IMR-90 (cell line): ENCODE data around the gene CHST8. TPM values are rescaled to one million over a fixed set of nuclear protein-coding genes. Genes with fewer than 3 reads are reported as not detected.

Experiments
- ATAC-seq: fragments of 200-7000 bp; cut with Tn5 transposase; 2 replicates; pipeline ENCODE4 v1.9.1; 2020; ENCODE audit warnings: low read depth, mild to moderate bottlenecking, moderate library complexity
- BruUV-seq: library from RNA; stranded (reverse); fragments of 400-500 nt; replicated peaks from 2 replicates; lab custom pipeline; 2021; lab: Mats Ljungman, UMichigan
- CTCF ChIA-PET: fragments of 300-600 bp; formaldehyde crosslinking; extraction: SDS; loops from one replicate; lab custom pipeline; 2021; ENCODE audit warnings: antibody characterized with exemption; lab: Yijun Ruan, JAX
- POLR2A ChIA-PET: fragments of 300-600 bp; sonication (Branson Sonifier 250); formaldehyde crosslinking; loops from one replicate; lab custom pipeline; 2022; ENCODE audit warnings: antibody characterized with exemption; ENCODE audit not compliant: unreplicated experiment; lab: Charles Lee
- DNase-seq: peaks from one replicate; pipeline ENCODE4 v3.0.0; 2013
- H2AFZ ChIP-seq: replicated peaks from 2 replicates; pipeline ENCODE3; 2013; ENCODE audit warnings: low read length, mild to moderate bottlenecking; ENCODE audit not compliant: poor library complexity
- H2AK5ac ChIP-seq: 2 replicates; pipeline ENCODE4 v1.6.1; 2013; ENCODE audit warnings: low read depth, low read length, inconsistent platforms
- H2AK9ac ChIP-seq: replicated peaks from 2 replicates; pipeline ENCODE3; 2013; ENCODE audit warnings: mild to moderate bottlenecking, low read depth, low read length, moderate library complexity; ENCODE audit not compliant: poor library complexity
- H2BK120ac ChIP-seq: 2 replicates; pipeline ENCODE4 v1.6.1; 2013; ENCODE audit warnings: low read depth, low read length, inconsistent platforms
- H2BK15ac ChIP-seq: 3 replicates; pipeline ENCODE4 v1.6.1; 2013; ENCODE audit warnings: low read depth, low read length, inconsistent platforms
- H2BK20ac ChIP-seq: 2 replicates; pipeline ENCODE4 v1.6.1; 2013; ENCODE audit warnings: low read depth, mild to moderate bottlenecking, inconsistent platforms, low read length, moderate library complexity
- H2BK5ac ChIP-seq: 2 replicates; pipeline ENCODE4 v1.6.1; 2013; ENCODE audit warnings: mild to moderate bottlenecking, low read depth, low read length, inconsistent platforms; ENCODE audit not compliant: poor library complexity, severe bottlenecking
- H3K14ac ChIP-seq: replicated peaks from 2 replicates; pipeline ENCODE4 v1.6.1; 2013; ENCODE audit warnings: low read depth, low read length, inconsistent platforms
- H3K18ac ChIP-seq: 2 replicates; pipeline ENCODE4 v1.6.1; 2013; ENCODE audit warnings: low read depth, low read length, control low read depth
- H3K23ac ChIP-seq: 2 replicates; pipeline ENCODE4 v1.6.1; 2013; ENCODE audit warnings: low read depth, low read length, inconsistent platforms
- H3K27ac ChIP-seq: 2 replicates; pipeline ENCODE4 v1.5.1; 2013; ENCODE audit warnings: mild to moderate bottlenecking, control low read depth, low read length; ENCODE audit not compliant: insufficient read depth
- H3K27me3 ChIP-seq: 2 replicates; pipeline ENCODE4 v1.6.1; 2013; ENCODE audit warnings: low read length; ENCODE audit not compliant: control insufficient read depth, insufficient read depth
- H3K36me3 ChIP-seq: 2 replicates; pipeline ENCODE4 v1.6.1; 2013; ENCODE audit warnings: low read length, mixed read lengths; ENCODE audit not compliant: control insufficient read depth, insufficient read depth
- H3K4ac ChIP-seq: 2 replicates; pipeline ENCODE4 v1.6.1; 2013; ENCODE audit warnings: low read depth, low read length, inconsistent platforms
- H3K4me1 ChIP-seq: 2 replicates; pipeline ENCODE4 v1.6.1; 2013; ENCODE audit warnings: low read length, mixed read lengths; ENCODE audit not compliant: control insufficient read depth, insufficient read depth
- H3K4me2 ChIP-seq: 2 replicates; pipeline ENCODE4 v1.6.1; 2013; ENCODE audit warnings: low read depth, mild to moderate bottlenecking, control low read depth, low read length, moderate library complexity
- H3K4me3 ChIP-seq: 2 replicates; pipeline ENCODE4 v1.5.1; 2013; ENCODE audit warnings: low read depth, mild to moderate bottlenecking, control low read depth, low read length, moderate library complexity; ENCODE audit not compliant: insufficient read depth
- H3K56ac ChIP-seq: 2 replicates; pipeline ENCODE4 v1.6.1; 2013; ENCODE audit warnings: low read length, inconsistent platforms; ENCODE audit not compliant: insufficient read depth; ENCODE audit errors: extremely low read depth
- H3K79me1 ChIP-seq, 2 experiments: 2 replicates each; pipeline ENCODE4 v1.6.1; 2013; ENCODE audit warnings: low read length in 2 of 2, inconsistent platforms in 1 of 2, low read depth in 1 of 2
- H3K9ac ChIP-seq: 2 replicates; pipeline ENCODE4 v1.6.1; 2013; ENCODE audit warnings: low read depth, low read length, control low read depth
- H3K9me1 ChIP-seq: 2 replicates; pipeline ENCODE4 v1.6.1; 2013; ENCODE audit warnings: low read length, inconsistent platforms; ENCODE audit not compliant: insufficient read depth
- H3K9me3 ChIP-seq: 2 replicates; pipeline ENCODE4 v1.6.1; 2013; ENCODE audit warnings: low read length; ENCODE audit not compliant: control insufficient read depth, insufficient read depth
- H4K20me1 ChIP-seq: 2 replicates; pipeline ENCODE4 v1.6.1; 2013; ENCODE audit warnings: low read length, inconsistent platforms; ENCODE audit not compliant: insufficient read depth
- H4K5ac ChIP-seq: 2 replicates; pipeline ENCODE4 v1.6.1; 2013; ENCODE audit warnings: mild to moderate bottlenecking, low read depth, low read length, control low read depth
- H4K8ac ChIP-seq, 2 experiments: 2 replicates each; pipeline ENCODE4 v1.6.1; 2013; ENCODE audit warnings: low read depth in 2 of 2, low read length in 2 of 2, control low read depth in 1 of 2, inconsistent platforms in 1 of 2
- H4K91ac ChIP-seq: 2 replicates; pipeline ENCODE4 v1.6.1; 2013; ENCODE audit warnings: low read depth, low read length, inconsistent platforms; ENCODE audit not compliant: insufficient read depth
- CHD1 ChIP-seq: IDR thresholded peaks from 2 replicates; pipeline ENCODE4 v1.6.1; 2012; ENCODE audit warnings: low read depth, low read length, improper control_type of control experiment
- FOS ChIP-seq: fragments of 150-350 bp; IDR thresholded peaks from 2 replicates; pipeline ENCODE4 v1.6.1; 2016; ENCODE audit warnings: low read depth, low read length
- MAZ ChIP-seq: IDR thresholded peaks from 2 replicates; pipeline ENCODE4 v1.6.1; 2012; ENCODE audit warnings: low read depth, mild to moderate bottlenecking, low read length, improper control_type of control experiment, moderate library complexity, borderline replicate concordance
- MXI1 ChIP-seq: IDR thresholded peaks from 2 replicates; pipeline ENCODE4 v1.6.1; 2012; ENCODE audit warnings: low read depth, mild to moderate bottlenecking, low read length, moderate library complexity, borderline replicate concordance
- NFE2L2 ChIP-seq: fragments of 150-350 bp; IDR thresholded peaks from 2 replicates; pipeline ENCODE4 v1.6.1; 2016; ENCODE audit warnings: low read depth, mild to moderate bottlenecking, low read length
- POLR2A ChIP-seq: IDR thresholded peaks from 2 replicates; pipeline ENCODE4 v1.6.1; 2012; ENCODE audit warnings: mild to moderate bottlenecking, low read depth, low read length
- RAD21 ChIP-seq: IDR thresholded peaks from 2 replicates; pipeline ENCODE4 v1.6.1; 2012; ENCODE audit warnings: low read length, improper control_type of control experiment
- RFX5 ChIP-seq: IDR thresholded peaks from 2 replicates; pipeline ENCODE4 v1.8.0; 2012; ENCODE audit warnings: low read depth, mild to moderate bottlenecking, low read length, moderate library complexity
- SMC3 ChIP-seq: fragments of 150-350 bp; IDR thresholded peaks from 2 replicates; pipeline ENCODE4 v1.6.1; 2016; ENCODE audit warnings: low read depth, mild to moderate bottlenecking, antibody characterized with exemption, low read length, moderate library complexity
- WGBS, 2 experiments: methylation state at CpG; one replicate each; pipeline versions ENCODE4 v1.1.5 to v1.1.7; 2013; ENCODE audit warnings: missing lambda C conversion rate in 2 of 2; ENCODE audit not compliant: insufficient read length in 1 of 2; ENCODE audit errors: extremely low coverage in 2 of 2; 5-methylcytosine and 5-hydroxymethylcytosine counted together
- dilution Hi-C: fragments of 300-500 bp; cut with HindIII; formaldehyde crosslinking; loops from one replicate; pipeline ENCODE4 v1.14.3; 2018; ENCODE audit warnings: low sequenced_read_pairs; ENCODE audit not compliant: unreplicated experiment
- in situ Hi-C: fragments of 300-500 bp; cut with MboI; formaldehyde crosslinking; loops from 3 replicates; pipeline ENCODE4 v1.14.3; 2019; ENCODE audit warnings: low sequenced_read_pairs, inconsistent platforms, mixed read lengths
- intact Hi-C: fragments of 100-400 bp; cut with micrococcal nuclease; formaldehyde crosslinking; loops from 2 replicates; pipeline ENCODE4 v1.10.0; 2022
- polyA plus RNA-seq, 3 experiments: library from polyadenylated mRNA; depleted of rRNA; stranded (reverse); fragments of >200 nt; gene quantifications; 2 replicates each; pipeline ENCODE4 v1.2.3, GENCODE V29; 2012; ENCODE audit warnings: low replicate concordance in 1 of 3
- total RNA-seq: library from RNA; depleted of rRNA; stranded (reverse); fragments of >200 nt; gene quantifications from 2 replicates; pipeline ENCODE4 v1.2.3, GENCODE V29; 2012
- TF ChIP-seq, protein P1 (sequence below): conservative IDR thresholded peaks from 2 replicates; pipeline ENCODE4 v1.5.1; 2012; ENCODE audit warnings: mild to moderate bottlenecking, low read depth, low read length, improper control_type of control experiment
- TF ChIP-seq, protein P2 (sequence below): fragments of 150-350 bp; IDR thresholded peaks from 2 replicates; pipeline ENCODE4 v1.6.1; 2017; ENCODE audit warnings: mild to moderate bottlenecking, antibody characterized with exemption, low read length, low read depth

Gene CHST8
- total and polyA plus RNA-seq, 2 of the 4 experiments (the other 2 are of a cell fraction), result not detected

DNA sequence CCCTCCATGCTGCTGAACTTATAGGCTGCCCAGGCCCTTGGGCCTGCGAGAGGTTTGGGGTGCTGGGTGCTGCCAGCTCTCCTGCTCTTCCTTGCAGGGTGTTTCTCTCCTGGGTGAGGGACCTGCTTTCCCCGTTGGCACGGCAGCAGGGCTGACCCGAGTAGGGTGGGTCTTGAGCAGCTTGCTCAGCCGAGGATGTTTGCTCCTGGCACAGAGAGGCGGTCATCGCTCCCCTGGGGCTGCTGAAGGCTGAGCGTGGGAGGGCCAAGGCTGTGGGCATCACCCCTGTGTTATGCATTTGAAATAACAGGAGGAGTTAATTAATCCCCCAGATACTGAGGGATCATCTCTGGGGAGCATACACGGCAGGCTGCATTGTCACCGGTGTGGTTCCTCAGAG lies 180.2 kb downstream of the CHST8 start:
- no peak overlapping the region for H3K4me3 ChIP-seq
- no peak overlapping the region for H3K18ac ChIP-seq
- no peak overlapping the region for H4K8ac ChIP-seq
- H3K36me3 ChIP-seq, result peaks cover 48% of the 10 kb centered on the region
- H4K20me1 ChIP-seq, result peaks cover 11% of the 10 kb centered on the region; the same call in 1 of the 2 replicates
- no peaks in the 10 kb centered on the region; the same call in 1 of the 2 replicates for H3K9me1 ChIP-seq
- no peak overlapping the region for H3K4me2 ChIP-seq
- H2AK9ac ChIP-seq, result no peak overlapping the region
- 90% methylated on average over 2 of the region's 10 CpGs; no CpG with 5 or more reads in 1 of the 2 experiments for WGBS, 2 experiments
- H3K9me3 ChIP-seq, result no peaks in the 10 kb centered on the region
- peaks cover 0 to 5% of the 10 kb centered on the region in 2 experiments; a peak in 1 of 4 replicates for H3K79me1 ChIP-seq
- TF ChIP-seq FOS, result no peak
- no peak for TF ChIP-seq RAD21
- TF ChIP-seq MAZ, result no peak
- no peak for TF ChIP-seq POLR2A
- no peak for TF ChIP-seq CHD1
- TF ChIP-seq MXI1, result no peak
- TF ChIP-seq RFX5, result no peak
- TF ChIP-seq NFE2L2, result no peak
- TF ChIP-seq, protein P1, sequence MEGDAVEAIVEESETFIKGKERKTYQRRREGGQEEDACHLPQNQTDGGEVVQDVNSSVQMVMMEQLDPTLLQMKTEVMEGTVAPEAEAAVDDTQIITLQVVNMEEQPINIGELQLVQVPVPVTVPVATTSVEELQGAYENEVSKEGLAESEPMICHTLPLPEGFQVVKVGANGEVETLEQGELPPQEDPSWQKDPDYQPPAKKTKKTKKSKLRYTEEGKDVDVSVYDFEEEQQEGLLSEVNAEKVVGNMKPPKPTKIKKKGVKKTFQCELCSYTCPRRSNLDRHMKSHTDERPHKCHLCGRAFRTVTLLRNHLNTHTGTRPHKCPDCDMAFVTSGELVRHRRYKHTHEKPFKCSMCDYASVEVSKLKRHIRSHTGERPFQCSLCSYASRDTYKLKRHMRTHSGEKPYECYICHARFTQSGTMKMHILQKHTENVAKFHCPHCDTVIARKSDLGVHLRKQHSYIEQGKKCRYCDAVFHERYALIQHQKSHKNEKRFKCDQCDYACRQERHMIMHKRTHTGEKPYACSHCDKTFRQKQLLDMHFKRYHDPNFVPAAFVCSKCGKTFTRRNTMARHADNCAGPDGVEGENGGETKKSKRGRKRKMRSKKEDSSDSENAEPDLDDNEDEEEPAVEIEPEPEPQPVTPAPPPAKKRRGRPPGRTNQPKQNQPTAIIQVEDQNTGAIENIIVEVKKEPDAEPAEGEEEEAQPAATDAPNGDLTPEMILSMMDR, result no peak
- TF ChIP-seq, protein P2, sequence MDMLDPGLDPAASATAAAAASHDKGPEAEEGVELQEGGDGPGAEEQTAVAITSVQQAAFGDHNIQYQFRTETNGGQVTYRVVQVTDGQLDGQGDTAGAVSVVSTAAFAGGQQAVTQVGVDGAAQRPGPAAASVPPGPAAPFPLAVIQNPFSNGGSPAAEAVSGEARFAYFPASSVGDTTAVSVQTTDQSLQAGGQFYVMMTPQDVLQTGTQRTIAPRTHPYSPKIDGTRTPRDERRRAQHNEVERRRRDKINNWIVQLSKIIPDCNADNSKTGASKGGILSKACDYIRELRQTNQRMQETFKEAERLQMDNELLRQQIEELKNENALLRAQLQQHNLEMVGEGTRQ, result no peak
- TF ChIP-seq SMC3, result no peak
- no peak for DNase-seq
- intact Hi-C loops (no loop called here), dilution Hi-C loops (no loop called here), in situ Hi-C loops (no loop called here)
- no peak overlapping the region for H2BK120ac ChIP-seq
- ChIA-PET CTCF (interaction anchor here (1.1 kb wide), 1 partner anchor 24 kb away, joined by 3 read pairs; no protein-coding TSS in a partner anchor), POLR2A (no interaction called here)
- H2BK15ac ChIP-seq, result no peak overlapping the region
- H4K91ac ChIP-seq, result no peak overlapping the region
- no peak overlapping the region for H2AFZ ChIP-seq
- no peak overlapping the region for H3K23ac ChIP-seq
- BruUV-seq, result no TSS peak
- no peak overlapping the region for H4K5ac ChIP-seq
- no peaks in the 10 kb centered on the region for H3K27me3 ChIP-seq
- H3K27ac ChIP-seq, result no peak overlapping the region
- no peak overlapping the region for H2BK5ac ChIP-seq
- H3K9ac ChIP-seq, result no peak overlapping the region
- no peak for ATAC-seq
- no peak overlapping the region for H2BK20ac ChIP-seq
- H3K4ac ChIP-seq, result no peak overlapping the region
- H2AK5ac ChIP-seq, result no peak overlapping the region
- H3K4me1 ChIP-seq, result no peaks in the 10 kb centered on the region; the same call in 1 of the 2 replicates
- H3K14ac ChIP-seq, result no peak overlapping the region
- no peak overlapping the region for H3K56ac ChIP-seq
